M059J (cell line): ENCODE measurements around the gene CENPE. TPM values are rescaled to one million over a fixed set of nuclear protein-coding genes. Genes with fewer than 3 reads are reported as not detected.

Experiments used
- DNase-seq: peaks from one replicate; pipeline ENCODE4 v3.0.0-alpha.2; 2012; ENCODE audit warnings: low read depth
- total RNA-seq: library from RNA; depleted of rRNA; stranded (reverse); fragments of >200 nt; shearing (Covaris generic); gene quantifications from 2 replicates; pipeline ENCODE4 v1.2.3, GENCODE V29; 2014; rRNA removed

Gene CENPE
- total RNA-seq, 1 experiment from 2014 or later, result 15.9 TPM

DNA sequence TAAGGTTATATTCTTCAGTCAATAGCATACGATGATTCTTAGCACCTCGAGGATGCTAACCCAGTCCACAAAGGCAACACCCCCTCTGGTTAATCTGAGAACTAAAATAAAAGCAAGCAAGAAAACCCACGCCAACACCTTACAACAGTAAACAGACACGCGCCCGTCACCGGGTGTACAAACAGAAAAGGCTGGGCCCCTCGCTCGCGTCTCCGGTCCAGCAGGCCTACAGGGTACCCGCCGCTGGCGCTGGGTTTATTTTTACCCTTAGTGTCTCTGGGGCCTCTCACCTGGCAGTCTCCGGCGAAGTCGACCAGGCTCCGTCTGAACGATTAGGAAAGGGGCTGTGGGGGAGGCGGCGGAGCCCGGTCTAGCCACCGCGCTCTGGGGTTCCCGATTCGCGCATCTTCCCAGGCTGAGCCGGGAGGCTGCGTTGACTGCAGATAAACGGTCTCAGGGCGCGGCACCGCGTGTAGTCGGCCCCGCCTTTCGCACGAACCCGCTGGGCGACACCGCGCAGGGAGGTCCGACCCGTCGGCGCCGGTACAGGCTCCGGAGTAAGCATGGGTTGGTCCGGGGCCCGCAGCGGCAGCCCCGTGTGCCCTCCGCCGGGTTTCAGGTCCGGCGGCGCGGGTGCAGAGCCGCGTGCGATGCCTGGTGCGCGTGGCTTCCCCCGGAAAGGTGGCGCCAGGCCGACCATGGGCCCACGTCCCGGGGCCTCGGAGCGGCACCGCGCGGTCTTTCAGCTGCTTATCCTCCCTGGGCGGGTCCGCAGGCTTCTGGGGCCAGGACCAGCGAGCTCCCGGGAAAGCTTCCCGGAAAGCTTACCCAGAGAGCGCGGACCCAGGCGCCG lies 122.0 kb downstream of the CENPE start:
- DNase-seq, result peak; percentile 61

DNA sequence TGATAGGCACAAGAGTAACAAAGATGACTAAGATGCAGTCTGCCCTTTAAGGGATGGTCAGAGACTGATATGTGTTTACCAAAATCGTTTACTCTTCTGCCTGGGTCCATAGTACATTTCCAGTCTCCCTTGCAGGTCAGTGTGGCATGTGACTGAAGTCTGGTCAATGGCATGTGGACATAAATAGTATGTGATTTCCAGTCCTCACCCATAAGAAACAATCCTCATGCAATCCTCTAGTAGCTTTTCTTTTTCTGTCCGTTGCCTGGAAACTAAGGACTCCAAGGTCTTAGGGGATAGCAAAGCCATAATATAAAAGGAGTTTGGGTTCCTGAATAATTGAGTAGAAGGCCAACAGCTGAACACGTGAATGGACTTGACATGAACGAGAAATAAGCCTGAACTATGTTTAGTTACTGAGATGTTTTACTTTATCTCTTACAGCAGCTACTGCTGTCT lies 122.7 kb downstream of the CENPE start:
- DNase-seq, result peak; percentile 16

DNA sequence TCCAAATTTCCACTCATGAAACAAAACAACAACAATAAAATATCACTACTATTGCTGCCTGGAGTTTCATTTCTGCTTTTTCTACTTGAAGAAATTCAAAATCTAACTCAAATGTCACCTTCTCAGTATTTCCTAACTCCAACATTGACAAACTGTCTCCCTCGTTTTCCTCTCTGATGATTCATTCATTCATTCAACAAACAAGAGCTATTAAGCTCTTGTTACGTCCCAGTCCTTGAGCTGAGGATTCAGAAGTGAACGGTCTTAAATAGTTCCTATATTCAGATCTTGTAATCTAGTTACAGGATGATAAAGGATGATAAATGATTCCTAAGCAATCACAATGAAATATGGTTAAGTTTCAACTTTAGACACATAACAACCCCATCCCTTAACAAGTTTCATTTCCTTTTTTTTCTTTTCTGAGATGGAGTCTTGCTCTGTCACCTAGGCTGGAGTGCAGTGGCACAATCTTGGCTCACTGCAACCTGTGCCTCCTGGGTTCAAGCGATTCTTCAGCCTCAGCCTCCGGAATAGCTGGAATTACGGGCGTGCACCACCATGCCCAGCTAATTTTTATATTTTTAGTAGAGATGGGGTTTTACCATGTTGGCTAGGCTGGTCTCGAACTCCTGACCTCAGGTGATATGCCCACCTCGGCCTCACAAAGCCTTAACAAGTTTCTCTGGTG lies 123.3 kb downstream of the CENPE start:
- DNase-seq, result no peak

DNA sequence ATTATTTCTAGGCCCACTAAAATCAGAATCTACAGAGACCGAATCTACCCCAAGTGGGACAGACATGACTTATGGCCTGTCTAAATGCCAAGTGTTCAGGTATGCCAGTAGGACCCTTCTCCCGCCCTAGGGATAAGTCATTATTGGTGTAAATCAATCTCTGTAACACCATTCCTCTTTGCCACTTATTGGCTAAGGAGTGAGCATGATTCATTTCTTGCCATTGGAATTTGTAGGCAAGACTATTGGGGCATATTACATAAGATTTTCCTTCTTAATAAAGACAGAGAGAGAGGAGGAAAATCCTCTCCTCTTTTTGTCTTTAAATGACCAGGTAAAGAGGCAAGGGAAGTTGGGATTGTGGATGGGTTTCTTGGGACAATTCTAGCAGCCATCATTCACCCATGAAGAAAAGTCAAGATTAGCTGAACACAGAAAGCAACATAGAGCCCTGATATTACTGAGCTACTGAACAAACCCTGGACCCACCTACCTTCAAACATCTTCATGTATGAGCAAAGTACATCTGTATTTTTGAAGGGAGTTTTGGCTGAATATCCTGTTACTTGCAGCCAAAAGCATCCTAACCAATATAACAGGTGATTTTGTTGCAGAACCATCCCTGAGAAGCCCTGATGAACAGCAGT lies 124.2 kb downstream of the CENPE start:
- DNase-seq, result no peak

DNA sequence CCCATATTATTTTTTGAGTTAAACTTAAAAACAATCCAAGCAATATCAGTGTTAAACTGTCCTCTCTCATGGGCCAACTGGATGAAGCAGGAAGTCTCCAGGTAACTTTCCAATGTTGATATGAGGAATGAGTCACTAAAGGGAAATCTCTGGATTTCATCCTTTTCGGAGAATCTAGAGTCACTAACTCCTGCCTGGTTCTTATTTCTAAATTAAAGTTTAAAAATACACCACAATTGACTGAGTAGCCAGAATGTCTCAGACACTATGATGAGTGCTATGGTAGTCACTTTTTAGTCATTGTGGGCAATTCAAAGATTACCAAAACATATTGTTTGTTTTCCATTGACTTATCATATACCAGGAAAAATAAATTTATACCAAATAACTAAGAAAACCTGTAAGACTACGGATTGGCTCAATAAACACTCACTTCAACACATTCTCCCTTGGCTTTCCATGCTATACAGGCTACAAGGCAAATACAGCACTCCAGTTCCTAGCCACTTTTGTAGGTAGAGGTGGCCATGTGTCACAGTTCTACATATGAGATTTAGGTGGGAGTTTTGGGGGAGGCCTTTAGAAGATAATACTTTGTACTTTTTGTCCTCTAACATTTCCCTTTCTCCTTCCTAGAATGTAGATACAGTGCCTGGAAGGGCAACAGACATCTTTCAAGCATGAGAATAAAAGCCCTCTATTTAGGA lies 130.1 kb downstream of the CENPE start:
- DNase-seq, result peak; percentile 43

DNA sequence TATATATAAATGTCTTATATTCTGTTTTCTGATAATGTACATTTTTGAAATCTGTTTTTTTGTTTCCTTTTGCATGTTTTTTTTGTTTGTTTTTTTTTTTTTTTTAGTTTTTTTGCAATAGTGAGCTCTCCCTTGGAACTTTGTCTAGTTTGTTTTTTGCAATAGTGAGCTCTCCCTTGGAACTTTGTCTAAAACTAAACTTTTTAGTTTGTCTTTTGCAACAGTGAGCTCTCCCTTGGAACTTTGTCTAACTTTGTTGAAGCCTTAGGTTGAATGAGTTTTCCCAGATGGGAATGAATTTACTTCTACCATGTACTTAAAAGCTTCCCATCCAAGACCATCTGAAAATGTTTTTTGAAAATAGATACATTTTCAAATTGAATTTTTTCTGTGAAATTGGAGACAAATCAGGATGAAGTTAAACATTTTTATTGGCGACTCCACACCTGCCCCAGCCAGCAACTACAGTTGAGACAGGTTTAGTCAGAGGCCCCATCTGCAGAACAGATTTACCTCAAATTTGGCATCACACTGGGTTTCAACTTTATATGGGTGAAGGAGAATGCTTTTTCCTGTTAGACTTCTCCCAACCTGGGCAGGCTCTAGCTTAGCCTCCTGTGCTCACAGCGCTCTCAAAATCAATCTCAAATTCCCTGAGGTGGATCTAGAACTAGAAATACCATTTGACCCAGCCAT lies 137.5 kb downstream of the CENPE start:
- DNase-seq, result no peak

Other genes starting within 250 kb of the CENPE start
- gene SLC9B1, start 178.6 kb downstream of the CENPE start, total RNA-seq, result not detected in 2 replicates
- gene SLC9B2, start 121.6 kb downstream of the CENPE start, total RNA-seq, result 3.7 and 4.0 TPM in 2 replicates
- gene BDH2, start 98.5 kb downstream of the CENPE start, total RNA-seq, result 17.3 and 25.1 TPM in 2 replicates